VCaP (cell line): Measurements from ENCODE around the gene TCTN3.

Experiments used
- H3K27ac ChIP-seq: fragments of 450-650 bp; 2 replicates; pipeline ENCODE4 v1.5.1; 2017
- TF ChIP-seq, protein P1 (sequence below): fragments of 450-650 bp; conservative IDR thresholded peaks from 2 replicates; pipeline ENCODE4 v1.5.1; 2017; ENCODE audit warnings: mild to moderate bottlenecking, moderate library complexity

TCTN3 gene

DNA sequence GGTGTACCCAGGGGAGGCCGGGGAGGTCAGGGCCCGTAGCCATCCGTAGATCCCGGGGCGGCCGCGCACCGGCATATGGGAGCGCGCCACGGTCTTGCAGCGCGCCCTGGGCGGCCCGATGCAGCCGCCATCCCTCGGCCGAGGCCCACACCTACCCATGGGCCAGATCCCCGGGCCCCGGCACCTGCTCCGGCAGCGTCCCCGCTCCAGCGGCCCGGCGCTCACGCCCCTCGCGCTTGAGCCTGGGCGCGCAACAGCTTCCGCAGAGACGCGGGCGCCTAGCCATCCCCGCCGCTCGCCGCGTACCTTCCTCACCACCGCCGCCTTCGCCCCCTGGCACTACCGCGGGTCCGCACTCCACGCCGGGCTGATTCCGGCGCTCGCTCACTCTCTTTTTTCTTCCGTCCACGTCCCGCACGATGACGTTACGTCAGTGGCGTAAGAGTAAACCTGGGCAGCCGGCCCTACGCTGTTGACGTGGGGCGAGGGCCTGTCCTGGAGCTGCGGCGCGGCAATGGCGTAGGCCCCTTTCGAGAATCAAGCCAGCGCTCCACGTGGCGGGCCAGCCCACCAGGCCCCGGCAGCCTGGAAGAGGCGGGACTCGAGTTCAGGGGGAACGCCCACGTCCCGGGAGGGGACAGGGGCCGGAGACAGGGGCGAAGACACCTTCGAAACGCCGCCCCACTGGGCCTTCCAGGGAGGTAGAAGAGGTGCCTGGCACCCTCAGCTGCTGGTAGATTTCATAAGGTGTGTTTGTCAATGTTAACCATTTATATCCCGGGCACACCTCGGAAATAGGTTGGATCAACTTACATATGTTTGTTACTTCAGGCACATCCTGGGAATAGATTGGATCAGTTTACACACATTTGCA lies 37.2 kb downstream of the TCTN3 start, which contains the start of gene ALDH18A1:
ALDH18A1 (minus strand) TSS at position 421 of the 874 bp plus-strand sequence. CDS start 3,334 bp downstream, outside the sequence.
- TF ChIP-seq, protein P1, sequence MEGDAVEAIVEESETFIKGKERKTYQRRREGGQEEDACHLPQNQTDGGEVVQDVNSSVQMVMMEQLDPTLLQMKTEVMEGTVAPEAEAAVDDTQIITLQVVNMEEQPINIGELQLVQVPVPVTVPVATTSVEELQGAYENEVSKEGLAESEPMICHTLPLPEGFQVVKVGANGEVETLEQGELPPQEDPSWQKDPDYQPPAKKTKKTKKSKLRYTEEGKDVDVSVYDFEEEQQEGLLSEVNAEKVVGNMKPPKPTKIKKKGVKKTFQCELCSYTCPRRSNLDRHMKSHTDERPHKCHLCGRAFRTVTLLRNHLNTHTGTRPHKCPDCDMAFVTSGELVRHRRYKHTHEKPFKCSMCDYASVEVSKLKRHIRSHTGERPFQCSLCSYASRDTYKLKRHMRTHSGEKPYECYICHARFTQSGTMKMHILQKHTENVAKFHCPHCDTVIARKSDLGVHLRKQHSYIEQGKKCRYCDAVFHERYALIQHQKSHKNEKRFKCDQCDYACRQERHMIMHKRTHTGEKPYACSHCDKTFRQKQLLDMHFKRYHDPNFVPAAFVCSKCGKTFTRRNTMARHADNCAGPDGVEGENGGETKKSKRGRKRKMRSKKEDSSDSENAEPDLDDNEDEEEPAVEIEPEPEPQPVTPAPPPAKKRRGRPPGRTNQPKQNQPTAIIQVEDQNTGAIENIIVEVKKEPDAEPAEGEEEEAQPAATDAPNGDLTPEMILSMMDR, result no peak
- peak within 1 kb of the TSS; percentile 79 for H3K27ac ChIP-seq

DNA sequence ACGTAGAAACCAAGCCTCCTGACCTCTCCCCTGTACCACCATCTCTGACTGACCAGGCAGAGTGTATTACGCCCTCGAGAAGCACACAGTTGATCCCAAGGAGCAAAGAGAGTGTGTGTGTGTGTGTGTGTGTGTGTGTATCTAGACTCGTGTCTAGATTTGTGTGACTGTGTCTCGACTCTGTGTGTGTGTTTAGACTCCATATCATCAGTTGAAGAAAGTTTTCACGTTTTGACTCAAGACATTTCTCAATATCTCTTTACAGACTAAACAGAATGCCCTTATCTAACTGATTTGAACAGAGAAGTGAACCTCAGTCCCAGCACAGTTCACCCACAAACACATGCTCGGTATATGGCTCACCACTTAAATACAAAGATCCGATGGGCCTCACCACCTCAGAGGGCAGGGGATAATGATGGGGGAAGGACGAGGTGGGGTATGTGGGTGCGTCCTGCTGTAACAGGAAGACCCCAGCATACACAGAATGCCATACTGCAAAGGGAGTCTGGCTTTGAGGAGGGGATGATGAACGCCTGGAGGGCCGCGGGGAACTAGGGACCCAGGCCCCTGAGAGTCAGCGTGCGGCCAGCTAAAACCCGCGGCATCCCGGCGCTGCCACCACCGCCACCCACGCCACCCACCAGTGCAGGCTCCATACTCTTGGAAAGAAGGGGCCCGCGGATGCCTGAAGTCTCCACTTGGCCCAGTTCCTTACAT lies 38.0 kb downstream of the TCTN3 start:
- TF ChIP-seq, protein P1, result no peak
- peak overlapping the region; percentile 79 for H3K27ac ChIP-seq

DNA sequence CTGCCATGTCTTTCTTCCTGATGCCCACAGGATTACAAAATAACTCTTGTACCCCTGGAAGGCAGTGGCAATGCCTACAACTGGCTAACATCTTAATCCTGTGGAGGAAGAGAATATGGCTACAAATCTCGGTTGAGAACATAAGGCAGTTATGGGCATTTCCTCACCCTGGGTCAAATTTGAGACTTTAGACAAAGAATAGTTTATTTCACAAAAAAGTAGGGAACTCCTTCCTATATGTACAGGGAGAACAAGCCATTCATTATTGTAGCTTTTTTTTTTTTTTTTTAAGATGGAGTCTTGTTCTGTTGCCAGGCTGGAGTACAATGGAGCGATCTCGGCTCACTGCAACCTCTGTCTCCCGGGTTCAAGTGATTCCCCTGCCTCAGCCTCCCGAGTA lies 39.8 kb downstream of the TCTN3 start:
- no peak overlapping the region for H3K27ac ChIP-seq

DNA sequence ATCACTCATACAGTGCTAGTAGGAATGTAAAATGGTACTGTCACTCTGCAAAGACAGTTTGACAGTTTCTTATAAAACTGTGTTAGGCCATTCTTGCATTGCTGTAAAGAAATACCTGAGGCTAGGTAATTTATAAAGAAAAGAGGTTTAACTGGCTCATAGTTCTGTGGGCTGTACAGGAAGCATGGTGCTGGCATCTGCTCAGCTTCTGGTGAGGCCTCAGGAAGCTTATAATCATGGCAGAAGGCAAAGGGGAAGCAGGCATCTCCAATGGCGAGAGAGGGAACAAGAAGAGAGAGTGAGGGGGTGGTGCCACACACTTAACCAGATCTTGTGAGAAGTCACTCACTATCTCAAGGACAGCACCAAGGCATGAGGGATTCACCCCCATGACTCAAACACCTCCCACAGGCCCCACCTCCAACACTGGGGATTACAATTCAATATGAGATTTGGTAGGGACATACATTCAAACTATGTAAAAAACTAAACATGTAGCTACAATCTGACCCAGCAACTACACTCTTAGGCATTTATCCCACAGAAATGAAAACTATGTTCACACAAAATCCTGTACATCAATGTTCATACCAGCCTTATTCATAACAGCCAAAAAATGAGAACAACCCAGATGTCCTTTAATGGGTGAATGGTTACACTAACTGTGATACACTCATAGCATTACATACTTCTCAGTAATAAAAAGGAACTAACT lies 42.2 kb downstream of the TCTN3 start:
- TF ChIP-seq, protein P1, result no peak
- no peak overlapping the region for H3K27ac ChIP-seq

More for the DNA sequence above, 39.8 kb downstream of the TCTN3 start:
- TF ChIP-seq, protein P1, result no peak

DNA sequence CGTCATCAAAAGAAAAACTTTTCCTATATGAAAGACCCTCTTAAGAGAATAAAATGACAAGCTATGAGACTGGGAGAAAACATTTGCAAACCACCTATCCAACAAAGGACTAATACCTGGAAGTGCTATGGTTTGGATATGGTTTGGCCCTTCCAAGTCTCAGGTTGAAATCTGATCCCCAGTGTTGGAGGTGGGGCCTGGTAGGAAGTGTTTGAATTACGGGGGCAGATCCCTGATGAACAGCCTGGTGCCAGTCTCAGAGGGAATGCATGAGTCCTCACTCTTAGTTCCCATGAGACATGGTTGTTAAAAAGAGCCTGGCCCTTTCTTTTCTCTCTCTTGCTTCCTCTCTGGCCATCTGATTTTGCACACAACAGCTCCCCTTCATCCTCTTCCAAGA lies 43.5 kb downstream of the TCTN3 start:
- no peak overlapping the region for H3K27ac ChIP-seq
- TF ChIP-seq, protein P1, result no peak

DNA sequence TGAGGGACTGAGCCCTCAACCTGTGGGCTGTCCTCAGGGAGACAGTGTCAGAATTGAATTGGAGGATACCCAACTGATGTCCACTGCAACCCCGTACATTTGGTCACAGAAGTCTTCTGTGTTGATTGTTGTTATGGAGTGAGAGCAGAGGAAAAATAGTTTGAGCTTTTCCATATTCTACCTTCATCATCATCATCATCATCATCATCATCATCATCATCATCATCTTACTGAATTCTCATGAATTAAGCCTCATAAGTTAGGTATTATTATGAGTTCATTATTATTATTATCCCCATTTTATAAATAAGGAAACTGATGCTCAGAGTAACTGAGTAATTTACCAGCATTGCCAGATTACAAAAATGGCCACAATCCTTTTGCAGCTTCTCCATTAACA lies 45.6 kb downstream of the TCTN3 start:
- TF ChIP-seq, protein P1, result no peak
- H3K27ac ChIP-seq, result no peak overlapping the region

DNA sequence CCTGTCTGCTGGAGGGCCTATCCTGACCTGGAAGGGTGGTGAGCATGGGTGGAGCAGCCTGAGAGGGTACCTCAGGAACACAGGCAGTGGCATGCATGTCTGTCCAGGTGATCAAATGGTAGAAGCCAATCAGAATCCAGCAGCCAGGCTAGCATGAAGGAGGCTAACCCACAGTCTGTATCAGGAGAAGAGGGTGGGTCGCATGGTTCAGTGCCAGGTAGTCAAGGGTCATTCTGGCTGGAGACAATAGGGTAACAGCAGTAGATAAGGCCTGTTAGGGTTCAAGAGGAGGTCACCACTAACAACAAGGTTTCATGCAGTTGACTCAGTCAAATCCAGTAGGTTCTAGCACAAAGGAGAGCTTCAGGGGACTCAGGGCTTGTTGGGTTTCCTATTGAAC lies 47.6 kb downstream of the TCTN3 start:
- TF ChIP-seq, protein P1, result no peak
- H3K27ac ChIP-seq, result no peak overlapping the region
